ENCODE data around the gene SRC.

Gene SRC

GRCh38 chr20:37345339-37346235 lies at the start of gene SRC:
Gene SRC, plus strand, starts transcription at chr20:37346140. Its CDS starts 38,014 bp downstream, at chr20:37384154.
- DNase-seq (ENCODE audit: low read depth, low spot score): no peak

- no peak for DNase-seq (ENCODE audit: low read depth, low spot score)
Observed at GRCh38 chr20:37296371-37296770, 49.6 kb upstream of the SRC start.

- DNase-seq (ENCODE audit: low read depth, low spot score): no peak
Observed at GRCh38 chr20:37297066-37297736, 48.7 kb upstream of the SRC start.

- no peak for DNase-seq (ENCODE audit: low read depth, low spot score)
Observed at GRCh38 chr20:37298190-37298939, 47.6 kb upstream of the SRC start.

DNA sequence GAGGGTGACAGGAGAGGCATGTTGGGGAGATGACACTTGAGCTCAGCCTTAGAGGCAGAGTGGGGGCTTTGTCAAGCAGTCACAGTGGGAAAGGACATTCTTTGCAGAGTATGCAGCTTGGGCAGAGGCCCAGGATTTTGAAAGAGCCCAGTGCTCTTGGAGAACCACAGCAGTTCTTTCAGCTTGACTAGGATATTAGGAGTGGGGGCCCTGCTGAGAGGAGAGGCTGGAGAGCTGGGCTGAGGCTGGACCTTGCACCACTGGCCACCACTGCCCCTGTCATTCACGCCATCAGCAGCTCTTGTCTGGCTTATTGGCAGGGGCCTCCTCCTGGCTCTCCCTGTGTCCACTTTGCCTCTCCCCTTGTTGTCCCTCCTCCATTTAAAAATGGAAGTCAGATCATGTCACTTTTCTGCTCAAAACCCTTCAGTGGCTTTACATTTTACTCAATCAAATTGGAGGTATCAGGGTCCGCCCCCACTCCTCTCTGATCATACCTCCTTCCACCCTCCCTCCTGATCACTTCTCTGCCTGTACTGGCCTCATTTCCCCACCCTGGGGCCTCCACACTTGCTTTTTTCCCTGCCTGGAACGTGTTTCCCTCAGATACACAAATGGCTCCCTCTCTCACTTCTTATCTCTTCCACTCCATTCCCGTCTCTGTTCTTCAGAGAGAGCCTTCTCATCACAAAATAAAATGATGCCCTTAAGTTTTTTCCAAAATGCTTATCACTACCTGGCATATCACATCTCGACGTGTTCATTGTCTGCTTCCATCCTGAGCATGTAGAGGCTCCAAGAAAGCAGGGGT lies 46.0 kb upstream of the SRC start:
- DNase-seq (ENCODE audit: low read depth, low spot score): no peak

- DNase-seq (ENCODE audit: low read depth, low spot score): no peak
Observed at GRCh38 chr20:37301120-37301519, 44.8 kb upstream of the SRC start.

DNA sequence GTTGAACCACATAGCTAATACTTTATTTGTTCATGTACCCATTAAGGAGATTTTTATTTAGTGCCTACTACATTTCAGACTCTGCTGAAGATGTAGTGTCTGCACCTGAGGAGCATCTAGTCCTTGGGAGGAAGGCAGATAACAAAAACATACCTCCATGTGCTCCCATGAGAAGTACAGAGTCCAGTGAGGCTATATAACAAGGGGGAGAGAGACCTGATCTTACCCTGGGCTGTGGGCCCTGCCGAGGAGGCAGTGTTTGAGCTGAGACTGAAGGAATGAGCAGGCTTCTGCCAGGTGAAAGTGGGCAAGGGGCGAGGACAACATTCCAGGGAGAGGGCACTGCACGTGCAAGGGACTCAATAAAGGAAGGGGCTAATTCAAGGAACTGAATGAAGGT lies 44.4 kb upstream of the SRC start:
- DNase-seq (ENCODE audit: low read depth, low spot score): no peak

DNA sequence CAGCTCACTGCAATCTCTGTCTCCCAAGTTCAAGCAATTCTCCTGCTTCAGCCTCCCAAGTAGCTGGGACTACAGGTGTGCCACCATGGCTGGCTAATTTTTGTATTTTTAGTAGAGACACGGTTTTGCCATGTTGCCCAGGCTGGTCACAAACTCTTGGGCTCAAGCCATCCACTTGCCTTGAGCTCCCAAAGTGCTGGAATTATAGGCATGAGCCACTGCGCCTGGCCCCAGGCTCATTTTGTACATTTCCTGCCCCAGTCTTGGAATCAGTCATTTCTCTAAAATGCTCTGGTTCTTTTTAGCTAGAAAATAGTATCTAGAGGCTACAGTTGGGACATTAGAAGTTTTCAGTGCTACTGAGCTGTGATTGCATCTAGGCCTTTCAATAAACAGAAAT lies 43.0 kb upstream of the SRC start:
- no peak for DNase-seq (ENCODE audit: low read depth, low spot score)

DNA sequence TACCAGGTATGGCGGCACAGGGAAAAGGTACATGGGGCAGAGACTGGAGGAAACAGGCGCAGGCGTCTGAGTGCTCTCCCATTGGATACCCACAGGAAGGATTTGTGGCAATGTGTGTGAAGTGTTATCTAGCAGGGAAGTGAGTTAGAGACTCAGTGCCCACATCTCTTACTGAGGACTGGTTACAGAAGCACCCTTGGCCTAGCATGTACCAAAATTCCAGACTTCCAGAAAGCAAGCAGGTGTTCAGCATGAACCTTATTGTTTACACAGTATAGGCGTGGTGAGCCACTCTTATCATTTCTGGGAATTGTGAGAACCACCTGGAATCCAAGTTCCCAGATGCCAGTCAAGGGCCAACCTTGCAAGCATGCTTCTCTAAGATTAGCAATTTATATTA lies 42.3 kb upstream of the SRC start:
- DNase-seq (ENCODE audit: low read depth, low spot score): no peak

GRCh38 chr20:37305079-37305478 lies 40.9 kb upstream of the SRC start:
- DNase-seq (ENCODE audit: low read depth, low spot score): no peak

DNA sequence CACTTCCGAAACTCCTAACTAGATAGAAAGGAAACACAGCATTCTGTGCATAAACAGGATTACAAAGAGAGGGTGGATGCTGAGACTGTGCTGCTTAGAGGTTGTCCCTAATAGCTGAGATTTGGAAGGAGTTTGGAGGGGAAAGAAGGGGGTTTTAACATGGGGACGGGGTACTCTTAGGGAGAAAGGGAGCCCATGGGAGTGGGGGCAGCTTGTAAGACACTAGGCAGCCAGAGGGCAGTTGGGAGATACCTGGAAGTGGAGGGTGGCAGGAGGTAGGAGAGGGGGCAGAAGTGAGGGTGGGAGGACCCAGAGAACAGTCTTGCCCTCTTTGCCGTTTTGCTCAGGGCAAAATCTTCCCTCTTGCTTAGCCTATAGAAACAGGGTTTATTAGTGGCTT lies 40.1 kb upstream of the SRC start:
- DNase-seq (ENCODE audit: low read depth, low spot score): no peak

DNA sequence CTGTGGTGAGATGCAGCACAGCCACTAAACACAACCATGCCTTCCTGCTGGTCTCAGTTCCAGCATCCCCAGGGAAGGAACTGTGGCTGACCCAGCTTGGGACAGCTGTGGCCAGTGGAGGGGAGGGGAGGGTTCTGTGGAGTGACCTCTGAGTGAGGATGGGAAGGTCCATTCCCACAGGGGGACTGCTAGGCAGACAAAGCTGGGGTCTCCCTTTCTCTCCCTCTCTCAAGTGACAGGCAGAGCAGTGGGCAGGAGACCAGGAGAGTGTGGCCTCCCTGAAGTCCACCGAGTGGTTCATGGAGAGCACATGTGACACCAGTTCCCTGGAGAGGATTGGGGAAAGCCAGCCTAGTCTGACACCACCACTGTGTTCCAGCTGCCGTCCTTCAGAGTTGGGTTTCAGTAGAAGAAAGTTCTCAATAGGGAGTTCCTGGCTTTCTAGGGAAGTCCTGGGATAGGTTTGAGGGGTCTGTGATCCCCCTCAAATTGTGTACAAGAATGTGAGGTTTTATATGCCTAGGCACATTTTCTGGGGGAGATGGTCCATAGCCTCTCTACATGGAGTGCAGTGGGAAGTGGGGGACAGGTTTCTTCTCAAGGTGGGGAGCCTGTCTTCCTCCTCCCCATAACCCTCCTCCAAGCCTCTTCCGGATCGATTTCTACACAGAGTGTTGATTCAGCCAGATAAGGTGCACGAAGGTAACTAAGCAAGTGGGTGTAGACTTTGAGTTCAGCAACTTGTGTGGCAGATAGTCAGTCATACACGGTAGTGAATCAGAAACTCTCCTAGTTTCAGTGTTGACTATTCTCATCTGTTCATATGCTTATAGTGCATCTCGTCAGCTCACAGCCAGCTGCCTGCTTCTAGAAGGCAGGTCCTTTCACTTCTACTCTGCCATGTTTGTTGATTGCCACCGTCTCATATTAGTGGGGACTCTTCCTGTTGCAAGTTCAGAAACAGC lies 37.6 kb upstream of the SRC start:
- DNase-seq (ENCODE audit: low read depth, low spot score): no peak

DNA sequence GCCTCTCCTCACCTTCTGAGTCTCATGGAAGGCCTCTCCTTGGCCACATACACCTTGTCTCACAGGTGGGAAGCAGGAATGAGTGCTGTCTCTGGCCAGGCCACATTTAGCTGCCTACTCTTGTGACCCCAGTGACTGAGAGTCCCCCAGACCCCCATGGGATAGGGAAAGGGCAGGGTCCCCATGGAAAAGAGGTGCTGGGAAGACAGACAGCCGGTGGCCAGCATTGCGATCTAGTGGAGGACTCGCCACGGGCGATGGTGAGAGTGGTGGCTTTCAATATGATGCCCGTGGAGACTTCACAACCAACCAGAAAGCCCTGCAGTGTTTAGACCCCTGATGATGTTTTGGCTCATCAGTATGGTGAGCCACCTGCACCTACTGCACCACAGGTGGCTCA lies 36.6 kb upstream of the SRC start:
- DNase-seq (ENCODE audit: low read depth, low spot score): no peak

- no peak for DNase-seq (ENCODE audit: low read depth, low spot score)
Observed at GRCh38 chr20:37309936-37310590, 35.9 kb upstream of the SRC start.

- no peak for DNase-seq (ENCODE audit: low read depth, low spot score)
Observed at GRCh38 chr20:37310951-37311350, 35.0 kb upstream of the SRC start.

GRCh38 chr20:37311710-37312355 lies 34.1 kb upstream of the SRC start:
- DNase-seq (ENCODE audit: low read depth, low spot score): no peak

DNA sequence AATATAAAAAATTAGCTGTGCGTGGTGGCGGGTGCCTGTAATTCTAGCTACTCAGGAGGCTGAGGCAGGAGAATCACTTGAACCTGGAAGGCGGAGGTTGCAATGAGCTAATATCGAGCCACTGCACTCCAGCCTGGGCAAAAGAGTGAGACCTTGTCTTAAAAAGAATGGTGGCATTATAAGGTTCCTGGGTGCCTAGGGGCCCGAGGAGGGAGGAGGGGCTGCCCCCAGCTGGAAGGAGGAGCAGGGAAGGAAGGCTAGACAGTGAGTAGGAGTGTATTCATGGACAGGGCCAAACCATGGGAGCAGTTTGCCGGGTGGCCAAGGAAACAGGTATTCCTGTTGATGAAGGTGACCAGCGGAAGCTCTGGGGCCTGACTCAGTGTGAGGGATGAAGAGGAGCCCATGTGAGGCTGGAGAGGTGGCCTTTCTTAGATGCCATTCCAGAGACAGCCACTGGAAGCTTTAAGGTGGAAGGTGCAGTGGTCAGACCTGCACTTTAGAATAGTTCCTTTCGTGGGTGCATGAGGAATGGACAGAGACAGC lies 32.3 kb upstream of the SRC start:
- DNase-seq (ENCODE audit: low read depth, low spot score): no peak

- no peak for DNase-seq (ENCODE audit: low read depth, low spot score)
Observed at GRCh38 chr20:37314099-37314498, 31.8 kb upstream of the SRC start.

DNA sequence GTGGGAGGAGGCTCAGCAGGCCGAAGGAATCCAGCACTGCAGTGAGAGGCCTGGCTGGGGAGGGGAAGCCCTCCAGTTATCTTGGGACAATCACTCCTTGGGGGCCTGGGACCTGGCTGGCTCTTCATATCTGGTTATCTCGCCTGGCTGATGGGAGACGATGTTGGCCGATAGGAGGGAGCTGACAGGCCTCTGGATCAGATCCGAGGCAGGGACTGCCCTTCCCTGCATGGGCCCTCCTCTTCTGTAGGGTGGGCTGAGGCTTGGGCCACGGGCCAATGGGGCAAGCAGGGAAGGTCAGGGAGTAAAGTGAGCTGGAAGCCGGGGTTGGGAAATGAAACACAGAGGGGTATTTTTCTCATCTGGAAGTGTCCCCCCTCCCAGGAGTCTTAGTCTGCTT lies 31.3 kb upstream of the SRC start:
- no peak for DNase-seq (ENCODE audit: low read depth, low spot score)

Measured in brain pericyte (primary cell).